ENCODE measurements around the gene KIAA1755. TPM values are rescaled to one million over a fixed set of nuclear protein-coding genes. Genes with fewer than 3 reads are reported as not detected.
A peak's percentile ranks its signal among the peaks of the same experiment; 100 is the strongest.

The KIAA1755 gene
- total RNA-seq, 1 experiment from 2014 or later, result 0.17 TPM

DNA sequence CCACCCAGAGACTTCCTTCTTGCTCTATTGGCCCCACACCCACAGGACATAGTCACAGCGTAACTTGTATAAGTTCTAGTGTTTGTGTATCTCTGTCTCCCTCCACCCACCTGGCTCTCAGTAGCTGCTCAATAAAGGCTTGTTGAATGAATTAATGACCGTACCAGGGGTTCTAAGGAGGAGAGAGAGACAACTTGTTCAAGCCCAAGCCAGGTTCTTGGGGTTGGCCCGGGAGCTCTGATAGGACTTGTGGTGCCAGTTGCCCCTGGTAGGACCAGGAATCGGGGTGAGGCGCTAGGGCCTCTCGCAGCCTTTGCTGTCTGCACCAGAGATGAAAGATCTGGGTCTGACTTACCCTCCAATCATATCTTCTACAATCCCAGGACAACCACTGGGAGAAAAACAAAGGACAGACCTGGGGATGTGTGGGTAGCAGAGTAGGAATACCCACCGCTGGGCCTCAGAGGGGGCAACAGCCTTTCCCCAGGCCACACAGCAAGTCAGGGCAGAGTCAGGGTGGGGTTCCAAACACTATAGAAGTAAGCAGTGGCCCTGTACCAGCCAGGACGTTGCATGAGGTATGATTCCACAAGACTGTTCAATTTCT, 90.2 kb downstream of the KIAA1755 start:
- Histone ChIP-seq H3K79me1 (ENCODE audit: insufficient read depth, low read depth, low read length, poor library complexity, severe bottlenecking) (no peaks in the 10 kb centered on the region), H3K4me1 (ENCODE audit: insufficient read depth, low read length) (no peaks in the 10 kb centered on the region), H2AK5ac (ENCODE audit: insufficient read length, low read length) (no peak overlapping the region), H2BK15ac (ENCODE audit: low read depth, low read length) (no peak overlapping the region), H4K91ac (ENCODE audit: insufficient read length, low read depth, low read length) (no peak overlapping the region), H2BK5ac (ENCODE audit: insufficient read length, low read length) (no peak overlapping the region), H3K27me3 (ENCODE audit: insufficient read depth, low read length) (no peaks in the 10 kb centered on the region), H3K56ac (ENCODE audit: insufficient read length, low read depth, low read length) (no peak overlapping the region), H2AFZ (ENCODE audit: low read length) (no peak overlapping the region), H3K23me2 (ENCODE audit: insufficient read length, low read depth, low read length, poor library complexity, severe bottlenecking) (no peaks in the 10 kb centered on the region), H3T11ph (ENCODE audit: low read length) (no peak overlapping the region), H3K18ac (ENCODE audit: insufficient read length, low read depth, low read length) (no peak overlapping the region), H2BK20ac (ENCODE audit: low read depth, low read length, poor library complexity, severe bottlenecking) (no peak overlapping the region), H3K9me3 (ENCODE audit: control insufficient read depth, low read depth, low read length) (no peaks in the 10 kb centered on the region), H3K23ac (ENCODE audit: insufficient read length, low read depth, low read length) (no peak overlapping the region), H3K4me2 (ENCODE audit: insufficient read depth, insufficient read length, low read length) (no peak overlapping the region), H4K5ac (ENCODE audit: insufficient read length, low read depth, low read length) (no peak overlapping the region), H3K14ac (ENCODE audit: insufficient read depth, low read length) (no peak overlapping the region), H4K20me1 (ENCODE audit: control insufficient read depth, insufficient read depth, insufficient read length) (no peaks in the 10 kb centered on the region), H3K79me2 (ENCODE audit: insufficient read depth, low read length) (no peaks in the 10 kb centered on the region), H3K27ac (ENCODE audit: insufficient read length, low read depth, low read length) (no peak overlapping the region), H3K4ac (ENCODE audit: low read depth, low read length) (no peak overlapping the region), H4K8ac (replicated peaks; ENCODE audit: insufficient read length, low read depth, low read length) (no peak overlapping the region), H2BK12ac (ENCODE audit: insufficient read length, low read depth, low read length) (no peak overlapping the region), H2BK120ac (ENCODE audit: low read depth, low read length, poor library complexity, severe bottlenecking) (no peak overlapping the region), H3K9ac (ENCODE audit: extremely low read depth, insufficient read length, low read length) (no peak overlapping the region)
- no CpG with 5 or more reads among the region's 8 CpGs for WGBS (ENCODE audit: extremely low coverage, insufficient read length, low lambda C conversion rate)
- DNase-seq, result no peak
- Mint-ChIP-seq H3K27ac (peak overlapping the region in 1 of 3 experiments; percentile 74; a peak in 1 of 7 replicates), H3K27me3 (ENCODE audit: low read depth) (peaks cover 3% of the 10 kb centered on the region; the same call in 1 of the 2 replicates), H3K9me3 (peaks cover 0 to 2% of the 10 kb centered on the region in 2 experiments; a peak in 1 of 5 replicates), H3K36me3 (ENCODE audit: insufficient read depth in 1 of 3, low read depth in 3 of 3) (no peaks in the 10 kb centered on the region), H3K4me1 (peaks cover 11 to 17% of the 10 kb centered on the region in 2 experiments; a peak in 3 of 4 replicates), H3K4me3 (no peak overlapping the region)
- TF ChIP-seq, protein P1, sequence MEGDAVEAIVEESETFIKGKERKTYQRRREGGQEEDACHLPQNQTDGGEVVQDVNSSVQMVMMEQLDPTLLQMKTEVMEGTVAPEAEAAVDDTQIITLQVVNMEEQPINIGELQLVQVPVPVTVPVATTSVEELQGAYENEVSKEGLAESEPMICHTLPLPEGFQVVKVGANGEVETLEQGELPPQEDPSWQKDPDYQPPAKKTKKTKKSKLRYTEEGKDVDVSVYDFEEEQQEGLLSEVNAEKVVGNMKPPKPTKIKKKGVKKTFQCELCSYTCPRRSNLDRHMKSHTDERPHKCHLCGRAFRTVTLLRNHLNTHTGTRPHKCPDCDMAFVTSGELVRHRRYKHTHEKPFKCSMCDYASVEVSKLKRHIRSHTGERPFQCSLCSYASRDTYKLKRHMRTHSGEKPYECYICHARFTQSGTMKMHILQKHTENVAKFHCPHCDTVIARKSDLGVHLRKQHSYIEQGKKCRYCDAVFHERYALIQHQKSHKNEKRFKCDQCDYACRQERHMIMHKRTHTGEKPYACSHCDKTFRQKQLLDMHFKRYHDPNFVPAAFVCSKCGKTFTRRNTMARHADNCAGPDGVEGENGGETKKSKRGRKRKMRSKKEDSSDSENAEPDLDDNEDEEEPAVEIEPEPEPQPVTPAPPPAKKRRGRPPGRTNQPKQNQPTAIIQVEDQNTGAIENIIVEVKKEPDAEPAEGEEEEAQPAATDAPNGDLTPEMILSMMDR (conservative IDR thresholded peaks at IDR 0.05), result no peak

Measured in H9 (cell line).